PC-9 (cell line): ENCODE measurements around the gene RSPH9. TPM values are rescaled to one million over a fixed set of nuclear protein-coding genes. Genes with fewer than 3 reads are reported as not detected.
"Not testable (repeated sequence)": the region's sequence is repeated elsewhere in the genome, so short reads cannot be mapped to it uniquely, and the experiment has no call there.

Experiments
- BruUV-seq: library from RNA; stranded (reverse); fragments of 400-500 nt; replicated peaks from 2 replicates; lab custom pipeline; 2021; lab: Mats Ljungman, UMichigan
- CTCF ChIA-PET: fragments of 300-600 bp; sonication (Branson Sonifier 250); formaldehyde crosslinking; loops from one replicate; lab custom pipeline; 2022; ENCODE audit warnings: antibody characterized with exemption; lab: Charles Lee
- POLR2A ChIA-PET: fragments of 300-600 bp; sonication (Branson Sonifier 250); formaldehyde crosslinking; loops from one replicate; lab custom pipeline; 2022; ENCODE audit warnings: antibody characterized with exemption; ENCODE audit not compliant: unreplicated experiment; lab: Charles Lee
- DNase-seq, 2 experiments: peaks; one replicate each; pipeline versions ENCODE4 v3.0.0 to v3.0.0-alpha.2; 2015 to 2022; ENCODE audit warnings: mixed read lengths in 1 of 2
- H2AFZ ChIP-seq: fragments of 200-600 bp; sonication (generic); 2 replicates; pipeline ENCODE4 v1.8.1; 2017; ENCODE audit warnings: antibody characterized with exemption
- H3F3A ChIP-seq: fragments of 200-600 bp; sonication (generic); 2 replicates; pipeline ENCODE4 v1.8.1; 2017; ENCODE audit warnings: antibody characterized with exemption, mild to moderate bottlenecking, low read depth; ENCODE audit not compliant: insufficient read depth
- H3K27ac ChIP-seq: fragments of 200-600 bp; sonication (generic); 2 replicates; pipeline ENCODE4 v1.6.1; 2016; ENCODE audit warnings: mixed run types
- H3K27me3 ChIP-seq: fragments of 200-600 bp; sonication (generic); 2 replicates; pipeline ENCODE4 v1.6.1; 2016; ENCODE audit warnings: low read depth, mixed run types; ENCODE audit not compliant: insufficient read depth
- H3K36me3 ChIP-seq: fragments of 200-600 bp; sonication (generic); 2 replicates; pipeline ENCODE4 v1.6.1; 2016; ENCODE audit warnings: low read depth, mixed run types
- H3K4me1 ChIP-seq: fragments of 200-600 bp; sonication (generic); replicated peaks from 2 replicates; pipeline ENCODE4 v1.6.1; 2016; ENCODE audit warnings: mixed run types; ENCODE audit not compliant: insufficient read depth
- H3K4me2 ChIP-seq: fragments of 200-600 bp; sonication (generic); 2 replicates; pipeline ENCODE4 v1.6.1; 2017; ENCODE audit warnings: mixed run types
- H3K4me3 ChIP-seq: fragments of 200-600 bp; sonication (generic); 2 replicates; pipeline ENCODE4 v1.6.1; 2016; ENCODE audit warnings: mixed run types
- H3K79me2 ChIP-seq: fragments of 200-600 bp; sonication (generic); 2 replicates; pipeline ENCODE4 v1.6.1; 2017; ENCODE audit warnings: low read depth, mixed run types
- H3K9me2 ChIP-seq: fragments of 200-600 bp; sonication (generic); 2 replicates; pipeline ENCODE4 v1.8.1; 2017; ENCODE audit warnings: mild to moderate bottlenecking; ENCODE audit not compliant: insufficient read depth
- H3K9me3 ChIP-seq: fragments of 200-600 bp; sonication (generic); 2 replicates; pipeline ENCODE4 v1.8.1; 2016; ENCODE audit warnings: low read depth; ENCODE audit not compliant: insufficient read depth
- H4K20me1 ChIP-seq: fragments of 200-600 bp; sonication (generic); 2 replicates; pipeline ENCODE4 v1.8.1; 2017; ENCODE audit not compliant: insufficient read depth
- CTCF ChIP-seq: fragments of 200-600 bp; sonication (generic); conservative IDR thresholded peaks from 2 replicates; pipeline ENCODE4 v1.6.1; 2017; ENCODE audit warnings: mixed run types, antibody characterized with exemption, mild to moderate bottlenecking, moderate library complexity
- EZH2 ChIP-seq: fragments of 200-600 bp; sonication (generic); IDR thresholded peaks from 2 replicates; pipeline ENCODE4 v1.8.0; 2017; ENCODE audit warnings: antibody characterized with exemption, low read depth
- intact Hi-C: fragments of 100-400 bp; cut with micrococcal nuclease; formaldehyde crosslinking; loops from one replicate; pipeline ENCODE4 v1.10.0; 2022; ENCODE audit not compliant: unreplicated experiment
- total RNA-seq: library from RNA; stranded (reverse); gene quantifications from 2 replicates; pipeline ENCODE4 v1.2.3, GENCODE V29; 2021

Gene RSPH9
- total RNA-seq, 1 experiment from 2014 or later, result not detected

GRCh38 chr6:43698584-43699349 is 53.9 kb downstream of the RSPH9 start:
- DNase-seq, result peak; percentile 51 to 53
- POLR2A ChIA-PET, result no interaction called here
- Histone ChIP-seq H3K27me3 (no peaks in the 10 kb centered on the region), H3K36me3 (no peaks in the 10 kb centered on the region), H3K4me3 (no peak overlapping the region; the same call in 1 of the 2 replicates), H4K20me1 (no peaks in the 10 kb centered on the region), H3F3A (peaks cover 48% of the 10 kb centered on the region), H3K9me2 (no peaks in the 10 kb centered on the region), H2AFZ (no peak overlapping the region), H3K4me2 (peak overlapping the region; percentile 70), H3K9me3 (no peaks in the 10 kb centered on the region), H3K79me2 (no peaks in the 10 kb centered on the region), H3K27ac (peak overlapping the region; percentile 78), H3K4me1 (peaks cover 77% of the 10 kb centered on the region)
- TF ChIP-seq EZH2 (no peak), CTCF (no peak)
- CTCF ChIA-PET, result interaction anchor here (1.1 kb wide), 1 partner anchor 34 kb away, joined by 4 read pairs; no protein-coding TSS in a partner anchor
- no TSS peak for BruUV-seq
- intact Hi-C loops, result loop anchor here (2.0 kb wide), 1 partner anchor 30 kb away; no protein-coding TSS in a partner anchor

- Histone ChIP-seq H3K4me2 (peak overlapping the region; percentile 70), H3K4me1 (peaks cover 84% of the 10 kb centered on the region), H3K79me2 (no peaks in the 10 kb centered on the region), H3K4me3 (peak overlapping the region; percentile 7; the same call in 1 of the 2 replicates), H4K20me1 (no peaks in the 10 kb centered on the region), H3K9me2 (no peaks in the 10 kb centered on the region), H3K27ac (peak overlapping the region; percentile 78), H3K27me3 (no peaks in the 10 kb centered on the region), H3K9me3 (no peaks in the 10 kb centered on the region), H2AFZ (no peak overlapping the region), H3K36me3 (no peaks in the 10 kb centered on the region), H3F3A (peaks cover 55% of the 10 kb centered on the region)
- CTCF ChIA-PET, result interaction anchor here (1.1 kb wide), 1 partner anchor 35 kb away, joined by 4 read pairs; no protein-coding TSS in a partner anchor
- BruUV-seq, result no TSS peak
- no peak for TF ChIP-seq CTCF
- TF ChIP-seq EZH2, result no peak
- DNase-seq, result peak; percentile 57 to 84
- POLR2A ChIA-PET, result no interaction called here
- intact Hi-C loops, result loop anchor here (2.0 kb wide), 1 partner anchor 31 kb away; no protein-coding TSS in a partner anchor
Measured at GRCh38 chr6:43699564-43700186, 54.8 kb downstream of the RSPH9 start.

GRCh38 chr6:43700939-43701560 is 56.2 kb downstream of the RSPH9 start:
- H3K9me3 ChIP-seq, H4K20me1 ChIP-seq, H3K4me3 ChIP-seq, H3K79me2 ChIP-seq, POLR2A ChIA-PET, H3K27ac ChIP-seq, intact Hi-C loops, DNase-seq, H3K36me3 ChIP-seq, H3K9me2 ChIP-seq, H3K27me3 ChIP-seq, H2AFZ ChIP-seq, BruUV-seq: not testable (repeated sequence)
- peak overlapping the region; percentile 76; the same call in 1 of the 2 replicates for H3K4me2 ChIP-seq
- CTCF ChIA-PET, result interaction anchor here (0.7 kb wide), 1 partner anchor 447 kb away, joined by 3 read pairs; no protein-coding TSS in a partner anchor
- H3K4me1 ChIP-seq, result peaks cover 84% of the 10 kb centered on the region
- peaks cover 63% of the 10 kb centered on the region for H3F3A ChIP-seq
